HG03064 (cell line): Measurements from ENCODE around the gene COL8A1.

Source experiments
- ATAC-seq: cut with Tn5 transposase; IDR thresholded peaks from one replicate; pipeline ENCODE4 v1.9.1; 2021; ENCODE audit warnings: low read depth; ENCODE audit not compliant: unreplicated experiment

Gene COL8A1

GRCh38 chr3:99753268-99753975 lies 115.0 kb downstream of the COL8A1 start:
- peak; percentile 83 for ATAC-seq

GRCh38 chr3:99755831-99756230 lies 117.4 kb downstream of the COL8A1 start:
- ATAC-seq, result no peak

GRCh38 chr3:99757966-99758365 lies 119.6 kb downstream of the COL8A1 start:
- ATAC-seq, result no peak

GRCh38 chr3:99758502-99759177 lies 120.2 kb downstream of the COL8A1 start:
- ATAC-seq, result no peak

- no peak for ATAC-seq
These were observed 121.6 kb downstream of the COL8A1 start for GRCh38 chr3:99760031-99760430.

- no peak for ATAC-seq
These were observed 122.2 kb downstream of the COL8A1 start for GRCh38 chr3:99760629-99761028.

- no peak for ATAC-seq
These were observed 123.2 kb downstream of the COL8A1 start for GRCh38 chr3:99761415-99762165.

- no peak for ATAC-seq
These were observed 124.5 kb downstream of the COL8A1 start for GRCh38 chr3:99762901-99763300.

- ATAC-seq, result no peak
These were observed 126.0 kb downstream of the COL8A1 start for GRCh38 chr3:99764377-99764776.

GRCh38 chr3:99765042-99765942 lies 126.9 kb downstream of the COL8A1 start:
- ATAC-seq, result no peak

- ATAC-seq, result no peak
These were observed 128.9 kb downstream of the COL8A1 start for GRCh38 chr3:99767291-99767690.

- ATAC-seq, result no peak
These were observed 129.7 kb downstream of the COL8A1 start for GRCh38 chr3:99768126-99768525.

GRCh38 chr3:99768808-99769501 lies 130.6 kb downstream of the COL8A1 start:
- ATAC-seq, result no peak

GRCh38 chr3:99772171-99772570 lies 133.8 kb downstream of the COL8A1 start:
- ATAC-seq, result no peak

GRCh38 chr3:99772671-99773070 lies 134.3 kb downstream of the COL8A1 start:
- ATAC-seq, result no peak

GRCh38 chr3:99774467-99774866 lies 136.1 kb downstream of the COL8A1 start:
- ATAC-seq, result no peak

- no peak for ATAC-seq
These were observed 138.3 kb downstream of the COL8A1 start for GRCh38 chr3:99776516-99777209.

- no peak for ATAC-seq
These were observed 138.8 kb downstream of the COL8A1 start for GRCh38 chr3:99777210-99777549.

- no peak for ATAC-seq
These were observed 139.3 kb downstream of the COL8A1 start for GRCh38 chr3:99777708-99778107.
